Left forelimb (tissue), 1 donor: Measurements from ENCODE around the gene PPAN.

ENCODE experiments used
- DNase-seq: peaks from one replicate; pipeline ENCODE4 v3.0.0-alpha.2; 2018; ENCODE audit warnings: low spot score

PPAN gene

GRCh38 chr19:10141479-10141878 lies 35.3 kb downstream of the PPAN start:
- DNase-seq, result no peak

GRCh38 chr19:10141973-10142372 lies 35.8 kb downstream of the PPAN start:
- no peak for DNase-seq

GRCh38 chr19:10142701-10143375 lies 36.7 kb downstream of the PPAN start:
- no peak for DNase-seq

- DNase-seq, result no peak
Measured at GRCh38 chr19:10143681-10144080, 37.5 kb downstream of the PPAN start.

GRCh38 chr19:10144361-10144760 lies 38.2 kb downstream of the PPAN start:
- no peak for DNase-seq

- no peak for DNase-seq
Measured at GRCh38 chr19:10145031-10145430, 38.9 kb downstream of the PPAN start.

GRCh38 chr19:10146142-10146541 lies 40.0 kb downstream of the PPAN start:
- DNase-seq, result no peak

- no peak for DNase-seq
Measured at GRCh38 chr19:10149427-10149826, 43.3 kb downstream of the PPAN start.

- no peak for DNase-seq
Measured at GRCh38 chr19:10151521-10151920, 45.4 kb downstream of the PPAN start.

- no peak for DNase-seq
Measured at GRCh38 chr19:10152100-10152499, 45.9 kb downstream of the PPAN start.

GRCh38 chr19:10155839-10156238 lies 49.7 kb downstream of the PPAN start:
- DNase-seq, result no peak

GRCh38 chr19:10158071-10158470 lies 51.9 kb downstream of the PPAN start:
- DNase-seq, result no peak

- no peak for DNase-seq
Measured at GRCh38 chr19:10158485-10158884, 52.3 kb downstream of the PPAN start.

- no peak for DNase-seq
Measured at GRCh38 chr19:10159610-10160009, 53.4 kb downstream of the PPAN start.
